ENCODE measurements around the gene TEX22. TPM values are rescaled to one million over a fixed set of nuclear protein-coding genes. Genes with fewer than 3 reads are reported as not detected.

TEX22 gene
- total RNA-seq, 1 donor from 2014 or later, result not detected

DNA sequence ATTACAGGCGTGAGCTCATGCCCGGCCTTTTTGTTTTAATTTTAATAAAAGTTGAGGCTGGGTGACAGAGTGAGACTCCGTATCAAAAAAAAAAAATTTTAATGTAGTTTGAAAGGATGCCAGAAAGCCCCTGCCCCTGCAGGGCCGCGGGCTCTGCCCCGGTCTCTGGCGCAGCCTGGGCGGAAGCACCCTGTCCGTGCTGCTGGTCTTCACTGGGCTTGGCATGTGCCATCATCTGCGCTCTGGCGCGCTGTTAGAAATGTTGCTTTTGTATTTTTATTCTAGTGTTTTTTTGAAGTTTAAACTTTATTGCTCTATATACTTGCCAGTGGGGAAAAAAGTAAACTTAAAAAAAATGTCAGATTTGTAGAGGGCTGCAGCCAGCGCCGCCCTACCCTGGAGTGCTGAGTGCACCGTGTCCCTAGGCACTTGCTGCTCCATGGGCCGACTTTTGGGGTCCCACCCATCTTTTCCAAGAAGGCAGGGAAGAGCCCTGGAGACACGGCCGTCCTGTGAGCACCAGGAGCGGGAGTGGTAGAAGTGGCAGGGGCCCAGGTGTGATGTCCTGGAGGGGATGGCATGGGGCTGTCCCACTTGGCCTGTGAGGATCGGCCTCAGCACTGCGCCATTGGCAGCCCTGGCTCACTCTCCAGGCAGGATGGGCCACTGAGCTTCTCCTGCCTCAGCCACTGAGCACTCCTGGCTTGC is 25.3 kb downstream of the TEX22 start:
- no peak overlapping the region for H3K4me3 ChIP-seq
- DNase-seq (ENCODE audit: low spot score in 2 of 2), result no peak
- intact Hi-C loops (cut with DNase I), result no loop called here

DNA sequence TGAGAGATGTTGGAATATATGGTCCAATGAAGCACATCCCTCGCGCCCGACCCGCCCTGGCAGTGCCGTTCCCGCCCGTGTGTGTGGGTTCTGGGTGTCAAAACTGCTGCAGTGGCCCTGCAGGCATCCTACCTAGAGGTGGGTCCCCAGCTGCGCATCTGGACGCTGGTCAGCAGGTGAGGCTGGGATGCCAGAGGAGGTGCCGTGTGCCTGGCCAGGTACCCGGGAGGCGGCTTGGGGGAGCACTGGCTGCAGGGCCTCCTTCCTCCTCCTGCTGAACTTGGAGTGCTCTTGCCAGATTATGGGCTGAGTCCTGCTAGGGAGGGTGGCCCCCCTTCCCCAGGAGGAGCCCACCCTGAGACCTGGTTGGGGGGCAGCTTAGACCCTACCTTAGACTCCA is 26.5 kb downstream of the TEX22 start:
- Histone ChIP-seq H3K27ac (no peak overlapping the region), H3K9me3 (no peaks in the 10 kb centered on the region), H3K4me3 (no peak overlapping the region), H3K4me1 (peaks cover 10 to 14% of the 10 kb centered on the region in 2 donors), H3K36me3 (peaks cover 2 to 9% of the 10 kb centered on the region in 2 donors), H3K27me3 (no peaks in the 10 kb centered on the region)
- no peak for DNase-seq (ENCODE audit: low spot score in 2 of 2)
- TF ChIP-seq, protein P1, sequence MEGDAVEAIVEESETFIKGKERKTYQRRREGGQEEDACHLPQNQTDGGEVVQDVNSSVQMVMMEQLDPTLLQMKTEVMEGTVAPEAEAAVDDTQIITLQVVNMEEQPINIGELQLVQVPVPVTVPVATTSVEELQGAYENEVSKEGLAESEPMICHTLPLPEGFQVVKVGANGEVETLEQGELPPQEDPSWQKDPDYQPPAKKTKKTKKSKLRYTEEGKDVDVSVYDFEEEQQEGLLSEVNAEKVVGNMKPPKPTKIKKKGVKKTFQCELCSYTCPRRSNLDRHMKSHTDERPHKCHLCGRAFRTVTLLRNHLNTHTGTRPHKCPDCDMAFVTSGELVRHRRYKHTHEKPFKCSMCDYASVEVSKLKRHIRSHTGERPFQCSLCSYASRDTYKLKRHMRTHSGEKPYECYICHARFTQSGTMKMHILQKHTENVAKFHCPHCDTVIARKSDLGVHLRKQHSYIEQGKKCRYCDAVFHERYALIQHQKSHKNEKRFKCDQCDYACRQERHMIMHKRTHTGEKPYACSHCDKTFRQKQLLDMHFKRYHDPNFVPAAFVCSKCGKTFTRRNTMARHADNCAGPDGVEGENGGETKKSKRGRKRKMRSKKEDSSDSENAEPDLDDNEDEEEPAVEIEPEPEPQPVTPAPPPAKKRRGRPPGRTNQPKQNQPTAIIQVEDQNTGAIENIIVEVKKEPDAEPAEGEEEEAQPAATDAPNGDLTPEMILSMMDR (IDR thresholded peaks at IDR 0.05), result no peak
- intact Hi-C loops (cut with DNase I), result no loop called here

More for the DNA sequence above, 25.3 kb downstream of the TEX22 start:
- H3K4me1 ChIP-seq, result peaks cover 10 to 22% of the 10 kb centered on the region in 2 donors
- no peak overlapping the region for H3K27ac ChIP-seq
- H3K9me3 ChIP-seq, result no peaks in the 10 kb centered on the region
- H3K27me3 ChIP-seq, result no peaks in the 10 kb centered on the region
- TF ChIP-seq, protein P1 (IDR thresholded peaks at IDR 0.05), result no peak
- peaks cover 2 to 9% of the 10 kb centered on the region in 2 donors for H3K36me3 ChIP-seq

DNA sequence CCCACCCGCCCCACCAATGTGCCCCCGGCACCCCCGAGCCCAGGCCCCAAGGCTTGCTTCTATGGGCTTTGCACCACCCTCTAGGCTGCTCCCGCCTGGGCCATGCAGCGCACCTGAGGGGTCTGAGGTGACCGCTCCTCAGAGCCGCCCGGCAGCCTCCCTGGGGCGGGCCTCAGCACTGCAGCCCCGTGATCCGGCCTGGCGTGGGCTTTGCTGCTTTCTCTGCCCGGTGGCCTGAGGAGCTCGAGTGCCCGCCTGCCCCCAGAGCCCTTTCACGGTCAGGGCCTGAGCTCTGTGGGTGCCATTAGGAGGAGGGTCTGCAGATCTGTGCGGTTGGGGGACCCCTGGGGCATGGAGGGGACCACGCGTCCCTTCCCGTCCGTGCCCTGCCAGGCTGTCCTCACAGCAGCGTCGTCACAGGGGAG is 27.5 kb downstream of the TEX22 start:
- Histone ChIP-seq H3K27me3 (no peaks in the 10 kb centered on the region), H3K36me3 (peaks cover 2 to 9% of the 10 kb centered on the region in 2 donors), H3K27ac (no peak overlapping the region), H3K4me3 (no peak overlapping the region), H3K9me3 (no peaks in the 10 kb centered on the region), H3K4me1 (peaks cover 4 to 20% of the 10 kb centered on the region in 2 donors)
- intact Hi-C loops (cut with DNase I), result no loop called here
- TF ChIP-seq, protein P1 (IDR thresholded peaks at IDR 0.05), result no peak
- no peak for DNase-seq (ENCODE audit: low spot score in 2 of 2)

DNA sequence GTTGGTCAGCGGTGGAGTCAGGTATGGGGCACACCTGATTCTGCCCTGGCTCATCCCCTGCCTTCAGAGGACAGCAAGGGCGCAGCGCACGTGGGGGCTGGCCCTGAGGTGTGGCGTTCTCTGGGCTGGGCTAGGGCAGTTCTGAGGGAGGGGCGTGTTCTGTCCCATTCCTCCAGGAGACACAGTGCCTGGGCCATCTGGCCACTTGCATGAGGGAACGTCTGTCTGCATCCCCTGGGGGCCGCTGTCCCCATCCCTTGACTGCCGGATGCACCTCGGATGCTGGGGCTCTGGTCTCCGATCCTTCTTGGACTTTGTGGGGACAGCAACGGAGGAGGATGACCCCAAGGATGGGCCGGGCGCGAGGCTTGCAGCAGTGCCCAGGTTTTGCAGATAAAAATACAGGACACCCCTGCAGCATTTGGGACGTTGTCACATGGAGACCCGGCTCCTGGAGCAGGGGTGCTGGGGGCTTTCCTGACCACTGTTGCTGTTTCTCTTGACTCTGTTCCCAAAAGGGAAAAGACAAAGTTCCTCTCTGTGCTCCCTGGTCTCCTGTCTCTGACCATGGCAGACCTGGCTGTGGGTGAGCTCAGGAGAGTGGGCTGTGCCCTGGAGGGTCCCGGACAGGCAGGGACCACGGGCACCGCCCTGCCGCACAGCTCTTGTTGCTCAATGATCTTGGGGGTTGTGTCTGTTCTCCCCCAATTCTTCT is 28.2 kb downstream of the TEX22 start:
- Histone ChIP-seq H3K4me1 (peaks cover 0 to 12% of the 10 kb centered on the region in 2 donors), H3K36me3 (peaks cover 2 to 9% of the 10 kb centered on the region in 2 donors), H3K27me3 (no peaks in the 10 kb centered on the region), H3K27ac (no peak overlapping the region), H3K4me3 (no peak overlapping the region), H3K9me3 (no peaks in the 10 kb centered on the region)
- no peak for DNase-seq (ENCODE audit: low spot score in 2 of 2)
- intact Hi-C loops (cut with DNase I), result no loop called here
- TF ChIP-seq, protein P1 (IDR thresholded peaks at IDR 0.05), result no peak

DNA sequence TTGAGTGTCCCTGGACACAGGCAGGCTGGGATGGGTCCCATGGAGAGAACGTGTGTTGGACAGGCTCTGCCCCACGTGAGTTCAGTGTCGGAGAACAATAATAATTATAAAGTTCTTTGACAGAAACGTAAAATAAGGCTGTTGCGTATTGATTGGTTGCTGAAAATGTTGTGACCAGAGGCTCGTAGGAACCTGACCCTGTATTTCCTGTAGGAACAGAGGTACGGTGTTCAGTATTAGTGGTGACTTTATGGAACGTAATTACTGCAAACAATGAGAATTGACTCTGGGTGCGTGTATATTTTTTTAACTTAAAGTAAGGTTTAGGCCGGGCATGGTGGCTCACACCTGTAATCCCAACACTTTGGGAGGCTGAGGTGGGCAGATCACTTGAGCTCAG is 29.1 kb downstream of the TEX22 start:
- DNase-seq (ENCODE audit: low spot score in 2 of 2), result no peak
- intact Hi-C loops (cut with DNase I), result no loop called here

More for the DNA sequence above, 29.1 kb downstream of the TEX22 start:
- Histone ChIP-seq H3K4me3 (no peak overlapping the region), H3K27me3 (no peaks in the 10 kb centered on the region), H3K36me3 (peaks cover 2 to 9% of the 10 kb centered on the region in 2 donors), H3K9me3 (no peaks in the 10 kb centered on the region), H3K27ac (no peak overlapping the region), H3K4me1 (peaks cover 0 to 6% of the 10 kb centered on the region in 2 donors)
- TF ChIP-seq, protein P1 (IDR thresholded peaks at IDR 0.05), result no peak

Measured in ascending aorta (tissue), 2 donors.